Superior temporal gyrus (tissue), 1 donor: Measurements from ENCODE around the gene NFATC2.
"Not testable (repeated sequence)": the region's sequence is repeated elsewhere in the genome, so short reads cannot be mapped to it uniquely, and the experiment has no call there.

Experiments used
- DNase-seq: peaks from one replicate; pipeline ENCODE4 v3.0.0-alpha.2; 2016; ENCODE audit errors: extremely low spot score

The NFATC2 gene

DNA sequence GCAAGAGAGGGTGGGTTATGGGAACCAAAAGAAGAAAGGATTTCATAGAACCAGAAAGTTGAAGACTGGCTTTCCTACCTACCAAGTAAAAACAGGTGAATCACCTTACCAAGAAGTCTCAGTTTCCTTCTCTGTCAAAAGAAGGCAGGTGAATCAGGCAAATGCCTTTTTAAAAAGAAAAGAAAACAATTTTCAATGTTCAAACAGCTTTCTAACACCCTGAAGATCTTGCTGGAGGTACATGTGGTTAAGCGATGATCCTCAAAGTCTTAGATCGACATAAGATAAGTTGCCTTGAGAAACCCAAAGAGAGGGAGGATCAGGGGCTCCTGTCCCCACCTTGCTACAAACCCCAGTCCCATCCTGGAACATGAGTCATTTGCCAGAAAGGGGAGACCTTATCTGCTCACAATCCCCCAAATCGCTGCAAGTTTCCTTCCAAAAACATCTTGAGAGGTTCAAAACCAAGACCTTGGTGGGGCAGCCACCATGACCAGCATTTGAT, 71.6 kb downstream of the NFATC2 start:
- no peak for DNase-seq

DNA sequence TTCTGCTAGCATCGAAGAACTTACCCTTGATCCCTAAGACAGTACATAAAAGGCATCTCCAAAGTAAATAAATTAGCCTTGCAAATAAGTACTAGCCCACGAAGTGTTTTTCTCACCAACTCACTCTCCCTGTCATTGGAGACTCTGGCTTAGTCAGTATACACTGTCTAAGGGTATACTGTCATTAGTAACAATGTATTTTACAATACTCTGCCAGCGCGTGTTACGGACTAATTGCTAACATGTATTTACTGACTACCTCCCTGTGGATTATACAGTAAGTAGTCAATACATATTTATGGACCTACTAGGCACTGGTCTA, 72.1 kb downstream of the NFATC2 start:
- DNase-seq, result no peak

DNA sequence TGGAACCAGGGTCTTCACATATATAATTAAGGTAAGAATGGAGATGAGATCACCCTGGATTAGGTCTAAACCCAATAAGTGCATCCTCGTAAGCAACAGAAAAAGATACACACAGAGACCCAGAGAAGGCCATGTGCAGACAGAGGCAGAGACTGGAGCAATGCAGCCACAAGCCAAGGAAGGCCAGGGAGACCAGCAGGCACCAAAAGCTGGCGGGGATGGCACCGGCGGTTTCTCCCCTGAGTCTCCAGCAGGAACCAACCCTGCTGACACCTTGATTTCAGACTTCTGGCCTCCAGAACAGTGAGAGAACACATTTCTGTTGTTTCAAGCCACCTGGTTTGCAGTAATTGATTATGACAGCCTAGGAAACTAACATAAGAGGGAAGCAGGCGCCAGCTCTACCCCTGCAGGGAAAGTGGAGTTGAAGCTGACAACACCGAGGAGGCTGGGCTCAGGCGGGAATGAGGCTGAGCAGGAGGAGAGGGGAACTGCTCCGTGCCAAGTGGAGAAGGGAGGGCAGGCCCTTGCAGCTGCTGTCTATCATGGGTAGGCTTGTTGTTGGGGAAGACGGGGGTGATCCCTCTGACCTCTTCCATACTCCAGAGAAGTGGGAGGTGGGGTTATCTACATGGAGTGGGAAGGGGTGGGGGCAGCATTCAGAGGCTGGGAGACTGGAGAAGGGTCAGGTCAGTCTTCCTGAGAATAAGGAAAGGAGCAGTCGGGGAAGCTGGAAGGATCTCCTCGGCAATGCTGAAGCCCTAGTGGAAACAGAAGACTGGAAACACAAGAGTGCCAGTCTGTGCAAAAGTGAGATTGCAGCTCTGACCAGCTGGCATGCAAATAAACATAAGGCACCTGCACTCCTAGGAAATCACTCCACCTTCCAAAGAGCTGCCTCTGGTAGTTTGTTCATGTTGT, 72.7 kb downstream of the NFATC2 start:
- no peak for DNase-seq

DNA sequence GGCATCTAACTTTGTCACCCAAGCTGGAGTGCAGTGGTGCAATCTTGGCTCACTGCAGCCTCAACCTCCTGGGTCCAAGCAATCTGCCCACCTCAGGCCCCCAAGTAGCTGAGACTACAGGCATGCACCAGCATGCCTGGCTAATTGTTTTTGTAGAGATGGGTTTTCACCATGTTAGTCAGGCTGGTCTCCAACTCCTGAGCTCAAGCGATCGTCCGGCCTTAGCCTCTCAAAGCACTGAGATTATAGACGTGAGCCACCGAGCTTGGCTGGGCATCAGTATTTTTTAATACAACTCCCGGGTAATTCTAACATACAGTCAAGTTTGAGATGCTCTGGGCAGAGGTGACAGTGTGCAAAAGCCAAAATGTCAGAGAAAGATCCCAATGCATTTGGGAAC, 73.5 kb downstream of the NFATC2 start:
- no peak for DNase-seq

DNA sequence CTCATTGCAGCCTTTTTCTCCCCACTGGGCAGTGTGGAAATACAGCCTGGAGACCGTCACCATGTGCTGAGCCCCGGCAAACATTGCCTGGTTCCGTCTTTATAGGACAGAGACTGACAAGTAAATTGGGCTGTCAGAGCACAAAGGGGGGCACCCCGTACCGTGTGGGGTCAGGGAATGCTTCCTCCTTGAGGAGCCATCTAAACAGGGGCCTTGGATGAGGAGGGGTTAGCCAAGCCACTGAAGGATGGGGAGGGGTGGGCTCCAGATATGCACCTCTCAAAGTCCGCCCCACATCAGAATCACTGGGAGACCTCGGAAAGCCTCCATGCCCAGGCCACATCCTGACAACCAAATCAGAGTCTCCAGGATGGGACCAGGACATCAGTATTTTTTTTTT, 73.9 kb downstream of the NFATC2 start:
- DNase-seq, result no peak

DNA sequence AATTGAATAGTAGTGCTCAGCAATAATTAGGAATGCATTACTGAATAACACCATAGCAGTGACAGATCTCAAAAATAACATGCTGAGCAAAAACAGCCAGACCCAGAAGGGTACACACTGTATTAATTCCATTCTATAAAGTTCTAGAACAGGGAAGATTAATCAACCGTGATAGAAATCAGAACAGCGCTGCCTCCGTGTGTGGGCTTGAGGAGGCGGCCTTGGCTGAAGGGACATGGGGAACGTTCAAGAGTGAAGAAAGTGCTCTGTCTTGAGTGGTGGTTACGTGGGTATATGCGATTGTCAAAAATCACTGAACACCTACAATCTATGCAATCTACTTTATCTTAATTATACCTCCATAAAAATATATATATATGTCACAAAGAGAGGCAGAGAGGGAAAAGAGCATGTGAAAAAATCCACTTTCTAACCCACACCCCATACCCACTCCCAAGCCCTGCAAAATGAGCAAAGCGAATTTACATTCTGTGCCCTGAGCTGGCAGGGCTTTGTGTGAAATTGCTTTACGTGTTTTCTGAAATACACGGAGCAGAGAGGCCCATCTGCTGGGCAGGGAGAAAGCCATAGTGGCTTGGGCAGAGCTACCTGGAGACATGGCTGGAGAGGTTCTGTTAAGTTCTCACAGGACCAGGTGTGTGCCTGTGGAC, 74.4 kb downstream of the NFATC2 start:
- DNase-seq, result no peak

DNA sequence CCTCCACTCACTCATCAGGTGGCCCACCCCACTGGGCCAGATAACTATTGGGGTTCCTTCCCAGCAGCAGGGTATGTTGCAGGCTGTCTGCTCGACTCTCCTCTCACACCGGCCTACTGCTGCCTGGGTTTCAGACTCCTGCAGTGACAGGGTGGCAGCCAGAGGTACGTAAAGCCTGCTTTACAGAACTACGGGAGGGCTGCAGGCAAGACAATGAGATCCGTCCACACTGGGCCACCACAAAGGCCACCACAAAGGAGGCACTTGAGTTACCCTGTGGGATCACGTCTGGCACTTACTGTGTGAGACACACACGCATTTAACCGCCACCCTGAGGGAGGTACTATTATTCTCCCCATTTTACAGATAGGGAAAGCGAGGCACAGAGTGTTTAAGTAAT, 78.5 kb downstream of the NFATC2 start:
- DNase-seq, result no peak

DNA sequence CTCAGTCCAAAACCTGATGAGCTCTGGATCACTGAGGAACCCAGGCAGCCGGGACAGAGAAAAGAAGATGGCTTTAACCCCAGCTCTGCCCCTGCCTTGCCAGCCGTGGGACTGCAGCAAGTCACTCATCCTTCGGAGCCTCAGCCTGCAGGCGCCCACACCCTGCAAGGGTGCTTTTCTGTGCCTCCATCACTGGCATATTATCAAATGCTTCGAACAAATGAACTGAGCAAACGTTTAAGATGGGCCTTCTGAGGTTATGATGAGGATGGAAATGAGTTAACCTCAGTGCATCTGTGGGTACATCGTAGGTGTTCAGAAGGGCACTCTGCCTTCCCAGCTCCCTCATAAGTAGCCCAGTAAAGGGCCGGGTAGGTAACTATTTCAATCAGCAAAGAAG, 79.0 kb downstream of the NFATC2 start:
- no peak for DNase-seq

DNA sequence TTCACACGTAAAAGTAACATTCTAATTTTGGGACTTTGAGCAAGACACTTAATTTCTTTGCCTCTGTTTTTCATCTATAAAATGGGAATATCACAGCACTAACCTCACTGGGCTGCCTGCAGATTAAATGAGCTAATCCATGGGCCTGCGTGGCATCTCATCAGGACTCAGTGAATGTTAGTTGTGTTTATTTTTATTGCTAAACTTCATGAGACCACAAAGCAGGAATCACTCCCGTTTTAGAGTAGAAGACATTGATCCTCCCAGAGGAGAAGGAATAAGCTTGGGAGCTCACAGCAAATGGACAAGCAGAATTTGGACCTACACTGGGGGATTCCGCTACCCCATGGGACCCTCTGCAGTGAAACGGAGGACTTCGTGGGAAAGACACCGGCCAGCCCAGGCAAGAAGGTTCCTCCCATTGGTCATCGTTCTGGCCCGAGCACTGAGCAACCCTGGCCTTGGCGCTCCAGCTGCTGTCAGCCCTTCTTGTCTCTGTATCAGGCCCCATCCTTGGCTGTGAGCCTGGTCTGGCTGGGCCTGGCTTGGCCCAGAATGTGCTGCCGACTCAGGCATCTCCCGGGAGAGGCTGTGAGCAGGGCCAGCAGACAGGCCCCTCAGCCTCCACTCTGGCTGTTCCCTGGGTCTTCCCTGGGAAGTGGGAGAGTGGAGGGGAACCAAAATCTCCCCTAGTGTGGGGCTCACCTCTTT, 79.8 kb downstream of the NFATC2 start:
- peak; percentile 64 for DNase-seq

DNA sequence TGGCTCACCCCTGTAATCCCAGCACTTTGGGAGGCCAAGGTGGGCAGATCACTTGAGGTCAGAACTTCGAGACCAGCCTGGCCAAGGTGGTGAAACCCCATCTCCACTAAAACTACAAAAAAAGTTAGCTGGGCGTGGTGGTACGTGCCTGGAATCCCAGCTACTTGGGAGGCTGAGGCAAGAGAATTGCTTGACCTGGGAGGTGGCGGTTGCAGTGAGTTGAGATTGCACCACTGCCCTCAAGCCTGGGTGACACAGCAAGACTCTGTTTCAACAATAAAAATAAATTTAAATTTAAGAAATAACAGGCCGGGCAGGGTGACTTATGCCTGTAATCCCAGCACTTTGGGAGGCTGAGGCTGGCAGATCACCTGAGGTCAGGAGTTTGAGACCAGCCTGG, 80.7 kb downstream of the NFATC2 start:
- DNase-seq, result not testable (repeated sequence)

DNA sequence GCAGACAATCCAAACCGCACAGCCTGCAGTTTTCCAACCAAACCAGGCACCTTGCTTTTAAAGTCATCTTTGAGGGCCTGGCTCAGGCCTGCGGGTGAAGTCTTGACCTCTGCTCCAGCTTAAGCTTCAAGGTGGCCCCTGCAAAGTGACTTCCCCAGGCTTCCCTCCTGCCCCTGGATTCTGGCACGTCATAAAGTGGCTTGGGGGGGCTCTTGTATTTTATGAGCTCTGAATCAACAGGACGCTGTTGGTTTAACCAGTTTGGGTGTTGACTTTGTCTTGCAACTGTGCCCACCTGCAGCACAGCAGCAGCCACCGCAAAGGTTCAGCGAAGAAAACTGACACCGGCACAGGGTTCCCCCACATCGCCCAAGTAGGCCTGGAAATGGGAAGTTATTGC, 81.2 kb downstream of the NFATC2 start:
- DNase-seq, result no peak

DNA sequence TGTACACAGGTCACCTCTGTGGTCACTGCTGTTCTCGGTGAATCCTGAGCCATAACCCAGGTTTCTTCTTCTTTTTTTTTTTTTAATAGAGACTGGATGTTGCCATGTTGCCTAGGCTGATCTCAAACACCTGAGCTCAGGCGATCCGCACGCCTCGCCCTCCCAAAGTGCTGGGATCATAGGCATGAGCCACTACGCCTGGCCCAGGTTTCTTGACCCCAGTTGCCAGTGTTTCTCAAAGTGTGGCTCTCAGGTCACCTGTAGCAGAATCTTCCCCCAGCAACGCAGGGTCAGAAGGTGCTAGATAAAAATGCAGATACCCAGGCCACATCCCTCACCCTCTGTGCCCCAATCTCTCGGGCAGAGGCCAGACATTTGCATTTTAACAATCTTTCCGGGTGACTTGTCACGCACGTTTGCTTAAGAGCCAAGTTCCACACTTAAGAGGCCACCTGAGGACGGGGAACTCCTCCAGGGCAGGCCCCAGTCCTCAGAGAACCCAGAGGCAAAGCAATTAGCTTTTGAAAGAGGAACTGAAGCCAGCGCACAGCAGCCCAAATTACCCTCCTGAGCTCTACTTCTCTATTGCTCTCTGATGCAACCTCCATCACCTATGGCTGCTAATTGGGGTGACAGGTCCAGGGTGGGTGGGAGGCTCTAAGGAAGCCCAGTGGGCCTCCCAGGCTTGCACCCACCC, 81.8 kb downstream of the NFATC2 start:
- no peak for DNase-seq

DNA sequence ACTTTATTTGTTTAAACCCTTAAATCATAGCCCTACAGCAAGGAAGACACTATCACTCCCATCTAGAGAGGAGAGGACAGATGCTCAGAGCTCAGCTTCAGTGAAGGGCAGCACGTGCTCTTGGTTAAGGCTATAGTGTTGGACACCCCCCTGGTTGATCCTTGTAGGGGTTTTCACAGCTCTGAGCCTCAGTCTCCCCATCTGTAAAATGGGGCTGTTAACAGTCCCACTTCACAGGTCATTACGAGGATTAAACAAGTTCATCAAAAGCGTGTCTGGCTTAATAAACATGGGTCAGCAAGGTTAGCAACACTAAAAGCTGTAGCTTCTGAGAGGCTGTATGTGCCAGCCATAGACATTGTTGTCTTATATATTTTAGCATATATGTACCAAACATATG, 82.4 kb downstream of the NFATC2 start:
- no peak for DNase-seq

DNA sequence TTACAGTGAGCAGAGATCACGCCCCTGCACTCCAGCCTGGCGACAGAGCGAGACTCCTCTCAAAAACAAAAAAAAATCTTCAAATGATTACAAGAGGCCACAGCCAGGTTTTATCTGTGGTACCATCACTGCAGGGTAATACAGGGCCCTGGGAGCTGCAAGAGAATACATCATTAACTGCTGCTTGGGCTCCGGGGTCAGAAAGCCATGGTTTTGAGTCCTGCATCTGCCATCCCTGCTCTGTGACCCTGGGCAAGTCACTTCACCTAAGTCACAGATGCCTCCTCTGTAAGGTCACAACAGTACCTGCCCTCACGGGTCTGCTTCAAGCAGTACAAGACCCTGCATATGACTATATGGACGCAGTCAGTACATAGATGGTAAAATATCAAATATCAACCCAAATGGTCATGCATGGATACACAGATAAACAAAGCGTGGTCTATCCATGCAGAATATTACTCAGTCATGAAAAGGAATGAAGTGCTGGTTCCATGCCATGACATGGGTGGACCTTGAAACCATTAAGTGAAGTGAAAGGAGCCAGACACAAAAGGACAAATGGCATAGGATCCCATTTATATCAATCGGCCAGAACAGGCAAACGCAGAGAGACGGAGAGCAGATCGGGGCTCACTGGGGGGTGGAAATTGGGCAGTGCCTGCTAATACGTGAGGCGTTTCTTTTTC, 83.6 kb downstream of the NFATC2 start:
- no peak for DNase-seq

DNA sequence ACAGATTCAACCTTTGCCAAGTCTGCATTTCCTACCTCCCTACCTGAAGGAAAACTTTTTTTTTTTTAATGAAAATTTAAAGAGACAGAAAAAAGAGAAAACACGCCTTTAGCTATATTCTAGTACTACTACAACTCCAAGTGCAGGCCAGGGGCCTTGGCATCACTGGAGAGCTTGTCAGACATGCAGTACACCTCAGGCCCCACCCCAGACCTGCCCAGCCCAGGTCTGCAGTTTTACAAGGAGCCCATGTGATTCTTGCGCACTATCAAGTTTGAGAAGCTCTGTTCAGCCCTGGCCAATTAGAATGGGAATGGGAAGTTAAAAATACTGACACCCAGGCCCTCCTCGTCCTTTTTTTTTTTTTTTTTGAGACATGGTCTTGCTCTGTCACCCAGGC, 85.0 kb downstream of the NFATC2 start:
- no peak for DNase-seq

DNA sequence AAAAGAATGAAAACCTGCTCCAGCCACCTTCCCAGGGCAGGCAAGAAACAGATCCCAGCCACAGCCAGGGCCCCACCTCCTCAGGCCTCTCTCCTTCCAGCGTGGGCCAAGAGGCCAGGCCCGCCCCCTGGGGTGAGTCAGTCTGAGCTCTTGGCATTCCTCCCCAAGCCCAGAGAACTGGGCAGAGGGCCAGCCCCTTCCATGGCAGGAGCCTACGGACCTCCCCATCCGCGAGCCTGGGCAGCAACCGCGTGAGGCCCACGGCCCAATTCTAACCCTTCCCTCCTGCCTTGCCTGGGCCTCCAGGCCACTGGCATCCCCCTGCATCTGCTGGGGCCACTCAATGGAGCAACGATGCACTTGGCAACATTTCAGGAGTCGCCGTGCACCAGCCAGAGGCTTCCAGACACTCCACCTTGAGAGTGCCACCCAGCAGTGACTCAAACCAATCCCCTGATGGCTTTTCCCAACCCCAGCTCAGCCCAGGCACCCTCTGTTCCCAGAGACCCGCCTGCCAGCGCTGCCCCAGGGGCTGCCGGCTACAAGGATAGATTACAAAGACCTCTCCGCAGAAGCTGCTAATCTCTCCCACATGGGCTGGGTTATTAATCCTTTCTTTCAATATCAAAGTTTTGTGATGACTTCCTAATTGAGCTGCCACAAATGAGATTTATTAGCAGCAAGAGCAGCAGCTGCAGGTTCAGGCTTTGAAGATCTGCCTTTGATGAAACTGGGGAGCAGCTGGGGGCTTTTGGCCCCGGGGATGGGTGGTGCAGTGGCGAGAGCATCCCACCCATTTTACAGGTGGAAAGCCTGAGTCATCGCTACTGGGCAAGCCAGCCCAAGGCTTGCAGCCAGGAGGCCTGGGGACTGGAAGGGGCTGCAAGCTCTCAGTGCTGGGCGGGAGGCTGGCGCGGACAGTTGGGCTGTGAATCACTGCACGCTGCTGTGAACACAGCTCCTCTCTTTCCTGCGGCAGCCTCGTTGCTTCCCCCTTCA, 85.7 kb downstream of the NFATC2 start:
- DNase-seq, result peak; percentile 87

DNA sequence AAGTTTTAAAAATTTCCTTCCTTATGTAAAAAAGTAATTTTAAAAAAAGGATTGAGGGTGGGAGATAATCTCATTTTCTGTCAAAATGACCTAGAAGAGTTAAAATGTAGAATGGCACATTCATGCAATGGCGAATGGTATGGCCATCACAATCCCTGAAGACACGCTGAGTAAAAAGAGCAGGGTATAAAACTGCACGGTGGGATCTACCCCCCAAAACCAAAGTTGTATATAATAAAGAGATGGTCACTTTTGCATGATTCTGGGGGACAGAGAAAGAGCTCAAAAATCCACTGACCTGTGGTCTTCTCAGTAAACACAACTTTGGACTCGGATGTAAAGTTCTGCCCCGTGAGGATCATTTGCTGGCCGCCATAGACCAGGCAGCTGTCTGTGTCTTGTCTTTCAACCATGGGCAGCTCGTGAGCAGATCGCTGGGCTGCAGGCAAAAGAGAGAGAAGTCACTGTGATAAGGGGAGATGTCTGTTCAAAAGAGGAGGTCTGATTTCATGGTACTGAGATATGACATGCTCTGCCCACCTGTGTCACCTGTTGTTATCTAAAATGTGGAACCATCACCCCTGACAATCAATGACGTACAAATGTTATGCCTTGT, 88.2 kb downstream of the NFATC2 start:
- no peak for DNase-seq

DNA sequence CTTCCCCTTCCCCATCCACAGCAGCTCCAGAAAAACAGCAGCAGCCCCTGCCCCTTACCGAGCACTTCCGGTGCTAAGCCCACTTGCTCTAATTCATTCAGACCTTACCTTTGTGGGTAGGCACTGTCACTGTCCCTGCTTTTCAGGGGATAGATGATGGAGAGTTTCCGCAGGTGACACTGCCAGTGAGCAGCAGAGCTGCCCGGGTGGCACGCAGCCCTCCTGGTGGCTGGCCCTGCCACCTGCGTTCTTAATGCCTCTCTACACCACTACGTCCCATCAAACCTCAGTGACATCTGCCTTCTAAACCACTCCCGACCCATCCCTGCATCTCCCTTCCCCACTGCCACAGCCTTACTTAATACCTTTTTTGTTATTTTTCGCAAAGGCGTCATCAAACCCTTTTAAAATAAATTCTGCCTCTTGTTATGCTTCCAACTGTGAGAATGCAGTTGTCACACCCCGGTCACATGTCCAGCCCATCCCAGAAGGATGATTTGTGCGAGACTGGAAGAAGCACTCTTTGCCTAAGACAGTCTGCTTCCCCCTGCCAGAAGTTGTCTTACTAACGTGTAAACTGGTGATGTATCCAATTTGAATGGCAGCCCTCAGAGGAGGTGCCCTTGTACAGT, 89.7 kb downstream of the NFATC2 start:
- DNase-seq, result no peak

DNA sequence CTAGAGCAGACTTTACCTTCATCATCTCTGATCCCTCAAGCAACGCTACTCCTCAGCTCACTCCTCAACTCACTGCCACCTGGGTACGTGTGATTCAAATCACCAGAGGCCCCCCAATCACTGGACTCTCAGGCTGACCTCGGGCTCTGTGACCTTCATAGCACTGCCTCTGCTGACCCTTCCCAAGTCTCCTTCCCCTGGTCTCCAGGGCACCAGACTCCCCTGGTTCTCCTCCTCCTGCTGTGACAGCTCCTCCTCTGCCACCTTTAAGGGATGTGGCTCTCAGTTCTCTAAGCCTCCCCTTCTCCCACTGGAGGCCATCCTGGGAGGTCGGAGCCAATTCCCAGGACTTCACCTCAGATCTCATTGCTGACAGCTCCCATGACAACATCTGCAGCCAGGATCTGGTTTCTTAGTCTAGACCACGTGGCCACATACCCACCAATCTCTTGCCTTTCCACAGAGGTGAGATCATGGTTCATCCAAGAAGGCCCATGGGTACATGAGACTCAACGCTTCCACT, 90.4 kb downstream of the NFATC2 start:
- DNase-seq, result no peak
